ENCODE results near the gene SCUBE1. TPM values are rescaled to one million over a fixed set of nuclear protein-coding genes. Genes with fewer than 3 reads are reported as not detected.

The SCUBE1 gene
- total and polyA plus RNA-seq, 2 of the 8 experiments (the other 6 are each of a cell fraction or from before 2014, with no cell fraction given) = 2.3 to 4.9 TPM

DNA sequence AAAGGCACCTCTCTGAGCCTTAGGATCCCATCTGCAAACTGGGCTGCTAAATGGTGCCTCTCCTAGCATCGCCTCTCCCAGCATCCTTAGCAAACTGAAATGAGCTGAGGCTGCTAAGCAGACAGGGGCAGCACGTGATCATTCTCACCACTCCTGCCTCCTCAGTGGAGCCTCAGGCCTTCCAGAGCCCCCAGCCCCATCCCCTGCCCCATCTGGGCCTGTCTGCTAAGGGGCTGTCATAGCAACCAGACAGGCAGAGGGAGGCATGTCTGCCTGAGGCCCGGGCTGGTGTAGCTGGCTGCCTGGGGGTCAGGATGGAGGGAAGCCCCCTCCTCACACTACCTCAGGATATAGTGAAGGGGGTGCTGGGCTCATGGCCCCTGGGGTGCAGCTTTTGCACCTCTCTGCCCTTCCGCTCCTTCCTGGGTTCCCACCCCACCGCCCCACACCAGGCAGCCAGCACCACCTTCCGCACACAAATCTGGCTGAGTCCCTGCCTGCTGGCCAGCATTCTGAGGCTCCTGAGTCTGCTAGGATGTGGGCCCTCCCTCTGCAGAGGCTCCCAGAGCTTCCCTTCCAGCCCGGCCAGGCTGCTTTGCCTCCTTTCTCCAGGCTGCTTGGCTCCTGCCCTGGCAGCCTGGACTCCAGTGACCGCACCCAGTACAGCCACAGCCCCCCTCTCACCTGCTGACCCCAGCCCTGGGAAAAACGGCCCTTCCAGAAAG lies 108.7 kb downstream of the SCUBE1 start (continued):
- TF ChIP-seq KDM4A (IDR thresholded peaks at IDR 0.05; ENCODE audit: low read depth, low read length, severe bottlenecking) = no peak
- no peak for TF ChIP-seq SIRT6 (IDR thresholded peaks at IDR 0.05; ENCODE audit: low read length)
- TF ChIP-seq EZH2 (IDR thresholded peaks at IDR 0.05; ENCODE audit: low read depth, low read length, severe bottlenecking) = no peak
